ENCODE data around the gene EEFSEC.

Gene EEFSEC

DNA sequence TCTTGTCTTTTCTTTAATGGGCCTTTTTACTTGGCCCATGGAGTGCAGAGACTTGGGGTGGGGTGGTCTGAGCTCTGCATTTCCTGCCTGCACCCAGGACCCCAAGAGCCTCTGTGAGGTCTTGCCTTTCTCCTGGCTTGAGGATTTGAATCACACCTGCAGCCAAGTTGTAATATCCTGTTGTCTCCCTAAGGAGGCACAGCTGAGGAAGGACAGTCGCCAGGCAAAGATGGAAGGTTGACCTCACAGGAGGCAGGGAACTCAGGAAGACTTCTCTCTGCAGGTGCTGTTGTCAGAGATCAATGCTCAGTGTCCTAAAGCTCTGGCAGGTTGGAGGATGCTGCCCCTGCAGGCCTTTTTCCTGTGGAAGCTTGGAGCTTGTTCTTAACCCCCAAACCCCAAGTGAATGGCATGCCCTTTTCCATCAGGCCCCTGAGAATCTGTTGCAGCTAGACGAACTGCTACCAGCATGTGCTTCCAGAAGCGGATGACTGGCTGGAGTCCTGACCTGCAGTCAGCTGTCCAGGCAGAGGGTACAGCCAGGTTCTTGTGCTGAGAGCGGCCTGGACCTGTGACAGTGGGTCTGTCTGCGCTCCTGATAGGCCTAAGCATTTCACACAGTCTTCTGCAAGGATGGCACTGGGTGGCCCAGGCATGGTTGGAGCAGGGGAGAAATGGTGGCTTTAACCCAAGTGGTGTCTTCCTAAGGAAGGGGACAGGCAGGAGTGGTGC is 120.0 kb downstream of the EEFSEC start:
- DNase-seq (ENCODE audit: low read depth) = no peak

DNA sequence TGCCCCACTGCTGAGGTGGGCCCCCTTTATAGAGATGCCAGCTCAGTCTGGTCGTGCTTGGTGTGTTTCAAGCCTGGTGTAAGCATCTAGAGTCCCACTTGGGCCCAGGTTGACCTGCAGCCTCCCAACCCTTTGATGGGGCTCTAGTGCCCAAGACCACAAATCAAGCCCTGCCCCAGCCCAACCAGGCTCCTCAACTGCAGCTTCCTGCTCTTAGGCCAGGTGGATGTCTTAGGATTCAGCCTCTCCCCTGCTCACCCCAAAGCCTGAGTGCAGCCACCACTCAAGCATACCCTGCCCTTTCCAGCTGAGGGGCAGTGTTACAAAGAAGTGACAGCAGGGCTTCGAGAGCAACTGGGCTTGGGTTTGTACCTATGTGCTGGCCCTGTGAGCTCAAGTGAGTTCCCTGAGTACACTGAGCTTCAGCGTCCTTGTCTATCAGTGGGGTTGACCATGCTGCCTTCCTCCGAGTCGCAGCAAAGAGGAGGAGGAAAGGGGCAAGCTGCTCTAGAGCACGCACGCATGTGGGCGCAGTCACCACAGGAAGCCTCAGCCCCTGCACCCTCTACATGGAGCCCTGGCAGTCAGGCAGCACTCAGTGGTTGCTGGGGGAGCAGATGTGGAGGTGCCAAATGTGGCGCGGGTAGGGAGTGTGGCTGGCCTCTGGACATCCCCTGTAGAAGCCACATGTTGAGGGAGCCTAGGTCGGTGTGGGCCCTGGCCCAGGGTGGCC is 120.7 kb downstream of the EEFSEC start:
- no peak for DNase-seq (ENCODE audit: low read depth)

DNA sequence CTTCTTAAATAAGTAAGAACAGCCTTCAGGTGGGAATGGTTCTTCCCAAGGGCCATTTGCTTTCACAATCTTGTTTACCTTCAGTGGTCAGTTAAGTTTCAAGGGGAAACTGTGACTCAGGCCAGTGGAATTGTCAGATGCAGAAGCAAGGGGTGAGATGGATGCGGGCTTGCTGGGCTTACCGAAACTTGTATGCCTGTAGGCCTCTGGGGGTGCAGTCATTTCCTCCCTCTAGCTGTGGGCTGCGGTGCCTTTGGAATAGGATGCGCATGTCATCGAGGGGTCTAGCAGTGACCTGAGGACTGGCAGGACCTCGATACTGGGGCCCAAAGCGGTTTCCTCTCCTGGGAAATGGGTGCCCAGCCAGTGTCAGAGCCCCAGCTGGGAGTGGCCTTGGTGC is 121.6 kb downstream of the EEFSEC start:
- DNase-seq (ENCODE audit: low read depth) = peak; percentile 96

DNA sequence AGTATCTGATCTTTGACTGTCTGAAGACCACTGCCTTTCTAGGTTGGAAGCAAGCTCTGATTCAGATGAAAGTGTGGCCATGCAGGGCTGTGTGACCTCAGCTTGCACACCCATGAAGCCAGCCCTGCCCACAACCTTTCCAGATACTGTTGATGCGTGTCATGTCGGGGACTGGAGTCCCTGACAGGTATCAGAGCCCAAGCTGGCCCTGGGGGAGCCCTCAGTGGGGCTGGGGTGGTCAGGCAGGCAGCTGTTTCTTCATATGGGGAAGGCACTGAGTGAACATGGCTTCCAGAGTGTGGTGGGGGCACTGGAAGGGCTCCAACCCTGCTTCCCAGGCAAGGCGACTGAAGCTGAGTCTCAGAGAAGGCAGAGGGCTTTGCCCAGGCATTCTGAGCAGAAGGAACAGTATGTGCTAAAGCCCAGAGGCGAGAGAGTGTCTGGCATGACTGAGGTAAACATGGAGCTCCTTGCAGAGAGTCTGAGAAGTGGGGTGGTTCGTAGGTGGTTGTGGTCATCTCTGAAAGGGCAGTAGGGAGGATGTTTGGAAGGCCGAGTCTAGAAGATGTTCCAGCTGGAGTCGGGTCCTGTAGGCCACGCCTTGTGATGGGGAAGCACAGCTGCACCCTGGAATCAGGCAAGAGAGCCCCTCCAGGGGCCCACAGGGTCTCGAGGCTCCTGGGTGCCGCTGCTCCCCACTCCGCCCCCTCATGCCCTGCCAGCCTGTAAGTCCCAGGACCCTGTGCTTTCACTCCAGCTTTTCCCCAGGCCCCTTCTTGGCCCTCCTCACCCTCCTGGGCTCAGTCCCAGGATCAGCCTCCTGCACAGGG is 122.2 kb downstream of the EEFSEC start:
- DNase-seq (ENCODE audit: low read depth) = no peak

DNA sequence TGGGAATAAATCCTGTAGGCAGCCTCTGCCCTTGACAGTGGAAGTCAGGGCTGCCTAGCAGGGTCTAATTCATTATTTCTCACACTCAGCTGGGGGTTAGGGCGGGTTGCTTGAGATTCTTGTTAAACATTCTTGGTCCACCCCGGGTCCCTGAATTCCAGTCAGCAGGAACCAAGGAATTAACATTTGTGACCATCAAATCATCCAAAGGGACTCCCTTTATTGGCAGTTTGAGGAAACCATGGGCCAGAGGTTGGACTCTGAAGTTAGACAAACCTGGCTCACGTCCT is 122.8 kb downstream of the EEFSEC start:
- DNase-seq (ENCODE audit: low read depth) = peak; percentile 26

DNA sequence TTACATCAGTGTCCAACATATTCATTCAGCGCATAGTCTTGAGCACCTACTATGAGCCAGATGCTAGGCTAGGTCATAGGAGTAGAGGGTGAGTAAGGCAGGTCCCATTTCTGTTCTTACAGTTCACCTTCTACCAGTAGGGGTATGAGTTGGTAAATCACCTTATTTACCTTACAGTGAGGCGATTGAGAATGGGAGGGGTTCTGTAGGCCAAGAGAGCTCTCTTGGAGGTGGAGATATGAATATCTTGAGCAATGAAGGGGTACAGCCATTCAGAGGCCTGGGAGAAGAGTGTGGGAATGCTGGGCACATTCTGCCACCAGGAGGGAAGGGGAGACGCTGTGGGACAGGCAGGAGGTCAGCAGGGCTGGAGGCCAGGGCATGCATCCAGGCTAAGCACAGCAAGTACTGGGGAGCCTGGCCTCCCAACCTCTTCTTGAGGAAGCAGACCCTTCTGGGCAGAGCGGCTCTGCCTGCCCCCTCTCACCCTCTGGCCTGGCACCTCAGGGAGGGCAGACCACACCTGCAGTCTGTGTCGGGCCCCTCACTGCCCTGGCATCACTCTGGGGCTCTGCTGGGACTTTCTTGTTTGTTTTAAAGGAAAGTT is 123.4 kb downstream of the EEFSEC start:
- DNase-seq (ENCODE audit: low read depth) = no peak

DNA sequence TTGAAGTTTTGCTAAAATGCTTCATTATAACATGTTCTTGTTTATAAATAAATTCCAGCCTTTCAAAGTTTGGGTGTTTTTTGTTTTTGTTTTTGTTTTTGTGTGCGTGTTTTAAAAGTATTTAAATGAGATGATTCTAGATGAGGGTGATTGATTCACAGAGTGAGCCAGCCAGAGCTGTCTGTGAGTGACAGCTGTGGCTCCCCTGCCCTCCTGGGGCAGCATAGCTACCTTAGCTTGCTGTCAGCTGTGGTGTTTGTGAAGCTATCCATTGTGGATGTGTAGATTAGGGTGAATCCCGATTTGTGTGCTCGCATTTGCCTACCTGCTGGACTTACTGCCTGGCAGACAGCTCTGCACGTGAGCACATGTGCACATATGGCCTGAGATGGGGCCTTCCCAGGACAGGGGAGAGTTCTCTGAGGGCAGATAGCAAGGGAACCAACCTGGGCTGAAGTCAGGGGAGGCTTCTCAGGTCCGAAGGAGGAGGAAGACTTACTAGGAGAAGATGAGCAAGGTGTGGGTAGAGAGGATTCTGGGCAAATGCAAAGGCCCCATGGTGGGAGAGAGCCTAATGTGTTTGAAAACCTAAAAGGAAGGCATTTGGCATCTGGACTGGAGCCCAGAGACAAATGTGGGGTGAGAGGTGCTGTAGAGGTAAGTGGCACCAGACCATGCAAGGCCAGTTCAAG is 124.2 kb downstream of the EEFSEC start:
- no peak for DNase-seq (ENCODE audit: low read depth)

DNA sequence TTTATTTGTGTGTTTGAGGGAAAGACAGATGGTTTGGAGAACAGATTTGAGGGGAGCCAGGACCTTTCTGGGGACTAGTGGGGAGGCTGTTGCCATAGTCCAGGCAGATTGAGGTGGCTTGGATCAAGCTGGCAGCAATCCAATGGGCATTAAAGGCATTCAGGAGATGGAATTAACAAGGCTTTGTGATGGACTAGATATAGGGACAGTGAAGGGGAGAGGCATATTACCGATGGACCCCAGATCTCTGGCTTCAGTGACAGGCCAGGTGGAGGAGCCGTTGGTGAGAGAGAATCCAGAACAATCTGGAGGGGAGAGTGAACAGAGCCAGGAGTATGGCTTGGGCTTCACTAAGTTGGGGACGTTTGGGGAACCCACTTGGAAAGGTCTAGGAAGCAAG is 124.8 kb downstream of the EEFSEC start:
- DNase-seq (ENCODE audit: low read depth) = no peak

DNA sequence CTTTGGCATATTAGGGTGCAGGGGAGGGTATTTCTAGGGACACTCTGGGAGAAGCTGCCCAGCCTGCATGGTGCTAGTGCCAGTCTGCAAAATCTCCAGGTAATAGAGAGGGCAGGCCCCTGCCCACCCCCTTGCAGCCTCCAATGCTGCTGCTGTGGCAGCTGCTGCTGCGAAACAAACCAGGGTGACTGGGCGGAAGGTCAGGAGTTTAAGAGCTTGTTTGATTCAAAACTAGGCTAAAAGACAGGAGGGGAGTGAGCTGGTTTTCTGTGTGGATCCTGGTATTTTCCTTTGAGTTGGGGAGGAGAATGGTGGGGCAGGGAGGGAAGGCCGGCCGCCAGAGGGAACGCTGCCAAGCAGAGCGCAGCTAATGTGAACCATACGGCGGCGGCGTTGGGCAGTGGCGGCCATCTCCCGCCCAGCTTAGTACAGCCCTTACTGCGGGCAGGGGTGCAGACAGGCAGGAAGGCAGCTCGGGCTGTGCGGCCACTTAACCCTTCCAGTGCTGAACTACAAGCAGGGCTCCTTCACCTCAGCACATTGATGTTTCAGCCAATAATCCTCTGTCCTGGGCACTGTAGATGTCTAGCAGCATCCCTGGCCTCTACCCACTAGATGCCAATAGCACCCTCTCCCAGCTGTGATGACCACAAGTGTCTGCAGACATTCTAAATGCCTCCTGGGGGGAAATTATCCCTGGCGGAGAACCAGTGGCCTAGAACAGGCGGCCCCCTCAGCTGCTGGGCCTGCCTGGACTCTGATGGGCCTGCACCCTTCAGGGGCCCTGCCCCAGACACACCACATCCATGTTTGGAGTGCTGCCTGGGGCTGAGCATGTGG is 125.7 kb downstream of the EEFSEC start:
- peak; percentile 95 for DNase-seq (ENCODE audit: low read depth)

DNA sequence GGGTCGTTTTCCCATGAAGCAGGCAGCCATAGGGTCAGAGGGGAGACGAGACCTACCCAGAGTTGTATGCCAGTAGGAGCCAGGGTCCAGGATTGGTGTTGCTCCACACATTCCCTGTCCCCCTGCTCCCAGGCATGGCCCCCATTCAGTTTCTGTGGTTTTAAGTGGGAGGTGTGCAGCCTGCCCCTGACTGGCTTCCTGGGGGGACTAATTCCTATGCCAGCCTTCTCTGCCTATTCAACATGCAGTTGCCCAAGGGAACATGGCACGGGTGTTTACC is 126.3 kb downstream of the EEFSEC start:
- no peak for DNase-seq (ENCODE audit: low read depth)

DNA sequence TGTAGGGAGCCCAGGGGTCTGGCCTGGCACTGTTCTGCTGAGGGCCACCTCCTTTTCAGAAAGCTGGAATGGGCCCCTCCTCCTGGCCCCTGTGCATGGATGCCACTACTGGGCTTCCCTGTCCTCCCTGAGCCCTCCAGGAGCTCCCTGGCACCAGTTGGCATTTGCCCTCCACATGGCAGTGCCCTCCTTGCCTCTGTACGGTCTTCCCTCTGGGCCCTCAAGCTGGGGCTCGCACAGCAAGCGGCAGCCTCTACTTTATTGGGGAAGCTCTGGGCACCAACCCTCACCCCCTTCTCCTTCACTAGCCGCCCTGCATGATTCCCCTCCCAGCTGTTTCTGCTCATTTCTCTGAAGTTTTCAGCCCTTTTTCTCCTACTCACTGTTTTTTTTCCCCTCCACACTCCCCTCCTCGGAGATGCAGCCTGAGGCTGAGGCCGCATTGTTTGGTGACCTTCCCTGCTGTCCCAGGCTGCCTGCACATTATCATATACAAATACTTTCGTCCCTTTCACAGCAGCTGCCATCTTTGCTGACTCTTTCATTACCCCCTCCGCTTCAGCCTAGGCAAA is 127.3 kb downstream of the EEFSEC start:
- no peak for DNase-seq (ENCODE audit: low read depth)

DNA sequence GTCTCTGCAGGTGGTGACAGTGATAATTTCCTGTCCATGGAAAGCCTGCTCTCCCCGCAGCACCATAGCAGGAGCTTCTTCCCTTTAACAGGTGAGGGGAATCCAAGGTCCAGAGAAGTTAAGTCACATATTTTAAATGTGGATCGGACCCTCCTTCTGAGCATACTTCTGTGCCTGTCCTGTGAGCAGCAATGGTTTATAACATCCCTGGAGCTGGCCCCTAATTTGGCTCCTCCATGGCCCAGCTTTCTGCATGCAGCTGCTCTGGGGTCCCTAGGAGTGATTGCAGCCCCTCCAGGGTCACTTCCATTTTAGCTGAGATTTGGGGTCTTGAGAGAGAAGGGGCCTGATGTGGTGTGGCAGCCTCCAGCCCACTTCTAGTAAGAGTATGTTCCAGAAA is 127.8 kb downstream of the EEFSEC start:
- DNase-seq (ENCODE audit: low read depth) = no peak

DNA sequence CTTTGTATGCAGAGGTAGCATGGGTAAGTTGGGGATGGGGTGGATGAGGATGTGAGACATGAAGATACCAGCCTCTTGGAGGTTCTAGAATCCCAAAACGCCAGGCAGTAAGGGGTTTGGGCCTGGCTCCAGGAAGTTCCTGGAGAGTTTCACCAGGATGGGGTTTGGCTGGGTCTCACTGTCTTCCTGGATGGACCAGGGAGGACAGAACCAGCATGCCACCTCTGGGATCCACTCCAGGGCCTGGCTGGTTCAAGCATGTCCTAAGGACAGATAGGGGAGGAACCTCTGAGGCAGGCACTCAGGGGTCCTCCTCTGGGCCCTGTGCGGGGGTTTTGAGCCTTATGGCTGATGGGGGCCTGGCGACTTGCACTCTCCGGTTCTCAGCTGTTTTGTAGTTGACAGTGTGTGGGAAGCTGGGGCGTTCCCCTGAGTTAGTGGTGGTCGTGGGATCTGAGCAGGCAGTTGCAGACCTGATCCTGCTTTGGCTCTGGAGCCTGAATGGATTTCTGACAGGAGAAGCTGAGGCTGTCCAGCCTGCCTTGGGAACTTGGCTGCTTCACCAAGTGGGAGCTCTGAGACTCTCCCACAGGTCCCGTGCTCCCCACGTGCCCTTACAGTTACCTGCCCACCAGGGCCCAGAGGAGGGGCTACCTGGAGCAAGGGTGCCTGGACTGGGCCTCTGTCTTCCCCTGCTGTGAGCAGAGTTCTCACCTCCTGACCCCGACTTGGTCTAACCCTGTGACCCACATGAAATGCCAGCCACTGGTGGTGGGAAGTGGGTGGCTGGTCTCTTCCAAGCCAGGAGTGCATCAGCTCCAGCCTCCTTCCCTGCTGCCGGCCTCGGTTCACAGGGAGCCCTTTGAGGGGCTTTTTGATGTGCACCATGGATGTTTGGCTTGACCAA is 128.4 kb downstream of the EEFSEC start:
- no peak for DNase-seq (ENCODE audit: low read depth)

DNA sequence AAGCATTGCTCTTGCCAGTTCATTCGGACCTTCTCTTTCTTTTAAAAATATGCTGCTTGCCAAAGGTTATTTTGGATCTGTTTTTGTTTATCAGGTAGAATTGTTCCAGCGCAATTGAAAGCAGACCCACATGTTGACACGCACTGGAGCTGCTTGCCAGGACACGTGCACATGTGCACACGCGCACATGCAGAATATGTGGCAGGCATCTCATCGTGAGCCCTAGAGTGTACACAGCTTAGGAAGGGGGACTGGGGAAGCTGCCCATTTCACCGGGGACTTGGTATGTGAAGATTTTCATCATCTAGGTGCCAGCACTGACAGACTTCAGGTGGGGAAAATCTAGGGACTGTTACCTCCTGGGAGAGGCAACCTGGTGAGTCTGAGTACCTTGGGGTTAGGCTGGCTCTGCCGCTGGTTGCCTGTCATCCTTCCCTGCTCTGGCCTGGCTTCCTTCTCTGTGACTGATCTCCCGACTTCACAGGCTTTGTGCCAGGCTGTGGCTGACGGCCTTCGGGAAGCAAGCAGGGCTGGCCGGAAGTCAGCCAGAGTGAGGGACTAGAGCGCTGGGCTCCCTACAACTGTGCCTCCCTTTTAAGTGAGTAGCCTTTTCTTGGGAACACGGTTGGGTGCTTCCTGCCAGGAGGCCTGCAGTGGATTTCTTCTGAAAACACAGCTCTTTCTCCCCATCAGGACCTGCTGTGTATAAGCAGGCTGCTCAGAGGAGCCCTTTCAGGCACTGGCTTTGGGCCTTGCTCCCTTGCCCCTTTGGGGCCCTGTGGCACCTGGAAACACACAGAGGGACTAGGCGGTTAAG is 129.3 kb downstream of the EEFSEC start:
- peak; percentile 76 for DNase-seq (ENCODE audit: low read depth)

DNA sequence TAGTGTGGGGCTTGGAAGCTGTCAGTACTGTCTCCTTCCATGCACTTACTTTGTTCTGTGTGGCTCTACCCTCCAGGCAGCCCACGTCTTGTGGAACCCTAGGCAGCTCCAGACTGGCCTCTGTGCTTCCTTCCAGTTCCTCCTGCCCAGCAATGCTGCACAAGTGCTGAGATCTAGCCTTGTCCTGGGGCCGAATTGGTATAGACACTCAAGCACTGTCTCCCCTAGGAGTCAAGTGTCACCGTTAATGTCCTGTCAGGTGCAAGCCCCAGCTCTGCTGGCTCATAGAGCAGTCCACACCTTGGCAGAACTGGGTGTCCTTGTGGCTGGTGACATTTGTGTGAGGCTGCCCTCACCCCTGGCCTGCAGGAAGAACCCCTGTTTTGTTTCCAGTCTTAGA is 130.1 kb downstream of the EEFSEC start:
- no peak for DNase-seq (ENCODE audit: low read depth)

DNA sequence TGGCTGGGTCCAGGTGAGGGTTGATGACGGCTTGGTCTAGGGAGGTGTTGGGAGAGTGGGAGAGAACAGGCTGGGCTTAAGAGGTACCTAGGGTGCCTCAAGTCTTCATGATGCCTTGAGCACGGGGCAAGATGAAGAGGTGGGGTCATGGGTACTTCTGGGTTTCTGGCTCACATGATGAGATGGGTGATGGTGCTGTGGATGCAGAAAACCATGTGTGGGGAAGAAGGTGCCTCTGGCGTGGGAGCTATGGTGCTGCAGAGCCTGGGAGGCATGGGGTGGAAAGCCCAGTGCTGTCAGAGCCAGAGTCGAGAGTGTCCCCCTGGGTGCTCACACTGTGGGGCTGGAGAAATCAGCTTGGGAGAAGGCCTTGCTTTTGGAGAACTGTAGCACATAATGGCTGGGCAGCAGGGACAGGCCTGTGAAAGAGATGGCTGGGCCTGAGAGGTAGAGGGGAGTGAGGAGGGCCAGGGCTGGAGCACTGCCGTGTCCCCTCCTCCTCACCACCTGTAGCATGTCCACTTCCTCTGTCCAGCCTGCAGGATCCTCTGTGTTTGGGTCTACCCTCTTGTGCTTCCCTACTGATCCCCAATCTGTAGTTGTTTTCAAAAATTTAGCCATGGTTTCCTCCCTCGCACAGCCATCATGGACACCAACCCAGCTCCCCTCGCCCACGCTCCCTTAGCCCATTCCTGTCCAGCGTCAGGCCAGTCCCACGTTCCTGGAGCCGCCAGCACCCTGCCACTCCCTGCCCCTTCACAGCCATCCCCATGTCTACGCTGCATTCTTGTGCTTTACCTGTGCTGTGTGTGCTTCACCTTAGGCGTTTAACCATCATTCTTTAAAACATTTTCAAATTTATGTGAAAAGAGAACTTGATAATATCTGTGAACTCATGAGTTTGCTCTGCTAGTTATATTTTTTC is 132.0 kb downstream of the EEFSEC start:
- DNase-seq (ENCODE audit: low read depth) = no peak

DNA sequence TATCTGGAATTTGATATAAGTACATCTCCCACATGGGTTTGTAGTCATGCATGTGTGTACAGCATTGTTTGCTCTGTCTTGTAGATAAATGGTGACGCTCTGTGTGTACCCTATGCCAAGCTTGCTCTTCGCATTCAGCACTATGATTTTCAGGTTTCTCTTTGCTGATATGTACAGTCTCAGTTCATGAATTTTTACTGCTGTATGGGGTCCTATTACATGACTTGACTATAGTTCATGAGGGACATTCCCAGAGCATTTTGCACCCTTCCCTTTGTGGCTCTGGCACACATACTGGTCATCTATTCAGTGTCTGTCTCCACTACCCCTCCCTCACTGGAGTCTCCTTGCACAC is 132.7 kb downstream of the EEFSEC start:
- DNase-seq (ENCODE audit: low read depth) = no peak

DNA sequence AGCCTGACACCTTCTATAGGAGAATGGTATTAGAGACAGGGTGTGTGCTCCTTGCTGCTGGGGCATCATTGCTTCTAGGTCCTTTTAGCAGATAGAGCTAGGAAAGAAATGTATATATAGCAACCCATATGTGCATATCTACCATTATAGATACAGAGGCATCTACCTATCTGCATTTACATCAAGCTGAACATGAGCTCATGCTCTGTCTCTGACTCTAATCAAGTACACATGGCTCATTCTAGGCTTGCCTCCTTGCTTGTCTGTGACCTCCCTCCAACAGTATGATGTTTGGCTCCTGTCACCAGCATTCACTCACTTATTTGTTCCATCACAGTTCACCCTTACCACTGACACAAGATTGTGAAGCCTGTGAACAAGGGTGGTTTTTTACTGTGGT is 133.4 kb downstream of the EEFSEC start:
- no peak for DNase-seq (ENCODE audit: low read depth)
